MCF 10A (cell line): ENCODE data around the gene HERC4. TPM values are rescaled to one million over a fixed set of nuclear protein-coding genes. Genes with fewer than 3 reads are reported as not detected.

ENCODE experiments used
- BruUV-seq: library from RNA; stranded (reverse); fragments of 400-500 nt; replicated peaks from 2 replicates; lab custom pipeline; 2021; lab: Mats Ljungman, UMichigan
- CTCF ChIA-PET: fragments of 300-600 bp; sonication (Branson Sonifier 250); formaldehyde crosslinking; extraction: SDS; loops from one replicate; lab custom pipeline; 2021; ENCODE audit warnings: antibody characterized with exemption, inconsistent platforms; lab: Yijun Ruan, JAX
- POLR2A ChIA-PET: fragments of 300-600, 350-650 bp; sonication (Branson Sonifier 250); formaldehyde crosslinking; extraction: SDS; loops from one replicate; lab custom pipeline; 2020; ENCODE audit warnings: antibody characterized with exemption, inconsistent platforms; lab: Yijun Ruan, JAX
- DNase-seq: peaks from one replicate; pipeline ENCODE4 v3.0.0-alpha.2; 2018; ENCODE audit not compliant: unreplicated experiment
- H3K27ac Mint-ChIP-seq: one replicate; pipeline ENCODE4 v1.8.0; 2022; ENCODE audit warnings: mild to moderate bottlenecking, low read depth, mixed read lengths; ENCODE audit not compliant: unreplicated experiment
- H3K27me3 Mint-ChIP-seq: one replicate; pipeline ENCODE4 v1.8.0; 2022; ENCODE audit warnings: mixed read lengths; ENCODE audit not compliant: insufficient read depth, unreplicated experiment
- H3K36me3 Mint-ChIP-seq: one replicate; pipeline ENCODE4 v1.8.0; 2022; ENCODE audit warnings: mild to moderate bottlenecking, moderate library complexity, mixed read lengths; ENCODE audit not compliant: insufficient read depth, unreplicated experiment
- H3K4me1 Mint-ChIP-seq: one replicate; pipeline ENCODE4 v1.8.0; 2022; ENCODE audit warnings: mixed read lengths; ENCODE audit not compliant: insufficient read depth, unreplicated experiment
- H3K4me3 Mint-ChIP-seq: one replicate; pipeline ENCODE4 v1.8.0; 2022; ENCODE audit warnings: mild to moderate bottlenecking, moderate library complexity, mixed read lengths; ENCODE audit not compliant: unreplicated experiment
- H3K9me3 Mint-ChIP-seq: one replicate; pipeline ENCODE4 v1.8.0; 2022; ENCODE audit warnings: mixed read lengths; ENCODE audit not compliant: unreplicated experiment
- intact Hi-C: fragments of 100-400 bp; cut with micrococcal nuclease; formaldehyde crosslinking; loops from 2 replicates; pipeline ENCODE4 v1.14.1; 2022
- total RNA-seq: library from RNA; stranded (reverse); gene quantifications from 2 replicates; pipeline ENCODE4 v1.2.3, GENCODE V29; 2022
- TF ChIP-seq, protein P1 (sequence below): fragments of 200-600 bp; IDR thresholded peaks from one replicate; pipeline ENCODE4 v1.8.0; 2022; ENCODE audit warnings: antibody characterized with exemption, mild to moderate bottlenecking; ENCODE audit not compliant: unreplicated experiment

HERC4 gene
- total RNA-seq, 1 experiment from 2014 or later = 57.5 TPM

- H3K9me3 Mint-ChIP-seq = no peaks in the 10 kb centered on the region
- peaks cover 12% of the 10 kb centered on the region for H3K4me1 Mint-ChIP-seq
- H3K27ac Mint-ChIP-seq = no peak overlapping the region
- no peaks in the 10 kb centered on the region for H3K27me3 Mint-ChIP-seq
- H3K4me3 Mint-ChIP-seq = no peak overlapping the region
- no TSS peak for BruUV-seq
- ChIA-PET CTCF (interaction anchor here (1.2 kb wide), 1 partner anchor 105 kb away, joined by 4 read pairs; no protein-coding TSS in a partner anchor), POLR2A (interaction anchor here (1.0 to 2.8 kb wide), 3 partner anchors 10 to 34 kb away, joined by 4 to 14 read pairs (median 8); no protein-coding TSS in a partner anchor)
- no peaks in the 10 kb centered on the region for H3K36me3 Mint-ChIP-seq
- DNase-seq = no peak
- TF ChIP-seq, protein P1, sequence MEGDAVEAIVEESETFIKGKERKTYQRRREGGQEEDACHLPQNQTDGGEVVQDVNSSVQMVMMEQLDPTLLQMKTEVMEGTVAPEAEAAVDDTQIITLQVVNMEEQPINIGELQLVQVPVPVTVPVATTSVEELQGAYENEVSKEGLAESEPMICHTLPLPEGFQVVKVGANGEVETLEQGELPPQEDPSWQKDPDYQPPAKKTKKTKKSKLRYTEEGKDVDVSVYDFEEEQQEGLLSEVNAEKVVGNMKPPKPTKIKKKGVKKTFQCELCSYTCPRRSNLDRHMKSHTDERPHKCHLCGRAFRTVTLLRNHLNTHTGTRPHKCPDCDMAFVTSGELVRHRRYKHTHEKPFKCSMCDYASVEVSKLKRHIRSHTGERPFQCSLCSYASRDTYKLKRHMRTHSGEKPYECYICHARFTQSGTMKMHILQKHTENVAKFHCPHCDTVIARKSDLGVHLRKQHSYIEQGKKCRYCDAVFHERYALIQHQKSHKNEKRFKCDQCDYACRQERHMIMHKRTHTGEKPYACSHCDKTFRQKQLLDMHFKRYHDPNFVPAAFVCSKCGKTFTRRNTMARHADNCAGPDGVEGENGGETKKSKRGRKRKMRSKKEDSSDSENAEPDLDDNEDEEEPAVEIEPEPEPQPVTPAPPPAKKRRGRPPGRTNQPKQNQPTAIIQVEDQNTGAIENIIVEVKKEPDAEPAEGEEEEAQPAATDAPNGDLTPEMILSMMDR = no peak
- intact Hi-C loops = no loop called here
These were observed 32.6 kb upstream of the HERC4 start for GRCh38 chr10:68107651-68108050.

DNA sequence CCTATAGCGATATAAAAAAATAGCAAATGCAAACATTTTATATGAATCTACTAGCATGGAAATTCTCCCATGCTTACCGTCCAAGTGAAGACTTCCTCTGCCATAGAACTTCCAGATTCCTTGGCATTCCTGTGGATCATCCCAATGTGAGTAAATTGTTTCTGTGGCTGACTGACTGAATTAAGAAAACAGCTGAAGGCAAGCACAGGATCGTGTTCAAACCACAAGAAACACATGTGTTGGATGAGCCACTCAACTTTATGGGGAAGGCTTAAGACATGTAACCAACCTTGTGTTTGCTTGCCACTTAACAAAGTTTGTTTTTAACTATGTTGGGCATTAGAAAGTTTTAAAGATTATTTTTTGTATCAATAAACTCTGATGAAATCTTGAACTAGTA, 31.6 kb upstream of the HERC4 start:
- POLR2A ChIA-PET = interaction anchor here (0.7 to 2.8 kb wide), 9 partner anchors 9 to 46 kb away, joined by 3 to 14 read pairs (median 4); no protein-coding TSS in a partner anchor
- H3K27ac Mint-ChIP-seq = peak overlapping the region; percentile 69
- intact Hi-C loops = no loop called here
- CTCF ChIA-PET = interaction anchor here (0.8 to 1.2 kb wide), 3 partner anchors 25 to 106 kb away, joined by 3 to 4 read pairs (median 3); no protein-coding TSS in a partner anchor
- no peaks in the 10 kb centered on the region for H3K36me3 Mint-ChIP-seq
- H3K4me3 Mint-ChIP-seq = peak overlapping the region; percentile 51
- no TSS peak for BruUV-seq
- no peaks in the 10 kb centered on the region for H3K9me3 Mint-ChIP-seq
- H3K27me3 Mint-ChIP-seq = no peaks in the 10 kb centered on the region
- DNase-seq = peak; percentile 79
- H3K4me1 Mint-ChIP-seq = peaks cover 12% of the 10 kb centered on the region
- TF ChIP-seq, protein P1 = no peak

DNA sequence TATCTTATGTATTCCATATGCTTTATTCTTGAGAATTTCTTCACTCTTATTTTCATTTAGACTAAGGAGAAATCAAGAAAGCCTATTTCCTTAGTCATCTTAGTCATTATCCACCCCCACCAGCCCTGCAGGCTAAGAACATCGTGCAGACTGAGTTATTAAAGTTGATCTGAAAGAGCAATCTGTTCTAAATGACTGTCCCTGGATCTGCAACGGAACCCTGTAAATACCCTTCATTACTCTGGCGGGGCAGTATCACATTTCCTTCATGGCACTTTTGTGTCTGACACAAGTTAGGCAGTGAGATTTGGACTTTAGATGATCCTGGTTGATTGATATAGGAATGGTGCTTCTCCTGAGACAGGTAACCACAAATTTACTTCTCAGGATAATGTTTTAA, 30.7 kb upstream of the HERC4 start:
- intact Hi-C loops = no loop called here
- Mint-ChIP-seq H3K27ac (peak overlapping the region; percentile 69), H3K36me3 (no peaks in the 10 kb centered on the region), H3K9me3 (no peaks in the 10 kb centered on the region), H3K4me1 (peaks cover 12% of the 10 kb centered on the region), H3K27me3 (no peaks in the 10 kb centered on the region), H3K4me3 (peak overlapping the region; percentile 51)
- ChIA-PET POLR2A (interaction anchor here (0.7 to 2.5 kb wide), 5 partner anchors 9 to 222 kb away, joined by 3 to 14 read pairs (median 4); no protein-coding TSS in a partner anchor), CTCF (no interaction called here)
- BruUV-seq = no TSS peak
- TF ChIP-seq, protein P1 = no peak
- peak; percentile 54 for DNase-seq

- intact Hi-C loops = no loop called here
- POLR2A ChIA-PET = interaction anchor here (0.6 to 1.6 kb wide), 4 partner anchors 13 to 124 kb away, joined by 3 to 5 read pairs (median 4); no protein-coding TSS in a partner anchor
- no peak for DNase-seq
- Mint-ChIP-seq H3K4me1 (peaks cover 12% of the 10 kb centered on the region), H3K36me3 (no peaks in the 10 kb centered on the region), H3K9me3 (no peaks in the 10 kb centered on the region), H3K27me3 (no peaks in the 10 kb centered on the region), H3K4me3 (no peak overlapping the region), H3K27ac (no peak overlapping the region)
- TF ChIP-seq, protein P1 = no peak
- BruUV-seq = no TSS peak
- CTCF ChIA-PET = interaction anchor here (0.7 to 2.9 kb wide), 2 partner anchors 44 to 52 kb away, joined by 3 to 10 read pairs; no protein-coding TSS in a partner anchor
These were observed 28.8 kb upstream of the HERC4 start for GRCh38 chr10:68103901-68104300.
